Fibroblast of mammary gland (primary cell): ENCODE results near the gene ST6GALNAC3.

Source experiments
- DNase-seq: peaks from one replicate; pipeline ENCODE4 v3.0.0-alpha.2; 2010; ENCODE audit warnings: low read depth
- H3K4me3 ChIP-seq: 2 replicates; pipeline ENCODE4 v1.5.1; 2011; ENCODE audit warnings: low read depth, mild to moderate bottlenecking, low read length, moderate library complexity; ENCODE audit not compliant: control insufficient read depth
- TF ChIP-seq, protein P1 (sequence below): conservative IDR thresholded peaks from 2 replicates; pipeline ENCODE4 v1.5.1; 2011; ENCODE audit warnings: low read depth, low read length, inconsistent platforms; ENCODE audit not compliant: control insufficient read depth, insufficient read depth

The ST6GALNAC3 gene

DNA sequence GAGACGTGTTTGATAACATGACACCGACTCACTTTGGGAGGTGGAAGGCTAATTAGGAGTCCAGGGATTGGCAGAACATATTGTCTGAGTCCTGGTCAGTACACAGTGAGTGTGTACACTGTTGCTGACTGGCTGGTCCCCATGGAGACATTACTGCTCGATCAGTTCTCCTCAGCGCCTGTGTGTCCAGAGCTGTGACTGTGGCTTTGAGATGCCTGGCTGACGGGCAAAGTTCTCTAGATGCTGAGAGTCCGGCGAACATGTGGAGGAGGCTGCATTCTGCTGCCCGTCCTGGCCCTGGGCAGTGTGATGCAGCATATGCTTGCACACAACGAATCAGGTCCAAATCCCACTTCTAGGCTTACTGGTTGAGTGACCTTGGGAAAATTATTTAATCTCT, 512.7 kb downstream of the ST6GALNAC3 start:
- TF ChIP-seq, protein P1, sequence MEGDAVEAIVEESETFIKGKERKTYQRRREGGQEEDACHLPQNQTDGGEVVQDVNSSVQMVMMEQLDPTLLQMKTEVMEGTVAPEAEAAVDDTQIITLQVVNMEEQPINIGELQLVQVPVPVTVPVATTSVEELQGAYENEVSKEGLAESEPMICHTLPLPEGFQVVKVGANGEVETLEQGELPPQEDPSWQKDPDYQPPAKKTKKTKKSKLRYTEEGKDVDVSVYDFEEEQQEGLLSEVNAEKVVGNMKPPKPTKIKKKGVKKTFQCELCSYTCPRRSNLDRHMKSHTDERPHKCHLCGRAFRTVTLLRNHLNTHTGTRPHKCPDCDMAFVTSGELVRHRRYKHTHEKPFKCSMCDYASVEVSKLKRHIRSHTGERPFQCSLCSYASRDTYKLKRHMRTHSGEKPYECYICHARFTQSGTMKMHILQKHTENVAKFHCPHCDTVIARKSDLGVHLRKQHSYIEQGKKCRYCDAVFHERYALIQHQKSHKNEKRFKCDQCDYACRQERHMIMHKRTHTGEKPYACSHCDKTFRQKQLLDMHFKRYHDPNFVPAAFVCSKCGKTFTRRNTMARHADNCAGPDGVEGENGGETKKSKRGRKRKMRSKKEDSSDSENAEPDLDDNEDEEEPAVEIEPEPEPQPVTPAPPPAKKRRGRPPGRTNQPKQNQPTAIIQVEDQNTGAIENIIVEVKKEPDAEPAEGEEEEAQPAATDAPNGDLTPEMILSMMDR = no peak
- H3K4me3 ChIP-seq = no peak overlapping the region
- no peak for DNase-seq

DNA sequence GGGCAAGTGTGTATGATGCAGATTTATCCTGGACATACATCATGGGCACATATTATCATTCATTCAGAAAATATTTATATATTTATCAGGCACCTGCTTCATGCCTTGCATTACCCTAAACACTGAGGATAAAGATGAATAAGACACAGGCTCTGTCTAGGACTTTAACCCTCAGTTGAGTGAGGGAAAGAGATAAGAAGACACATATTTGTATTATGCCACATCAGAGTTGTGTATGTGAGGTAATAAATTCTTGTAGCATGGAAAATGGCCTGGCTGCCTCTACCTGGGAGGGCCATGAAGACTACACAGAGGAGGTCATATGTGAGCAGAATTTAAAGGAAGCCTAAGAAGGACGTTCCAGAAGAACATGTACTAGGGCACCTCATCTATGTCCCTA, 516.9 kb downstream of the ST6GALNAC3 start:
- H3K4me3 ChIP-seq = no peak overlapping the region
- TF ChIP-seq, protein P1 = no peak
- no peak for DNase-seq

DNA sequence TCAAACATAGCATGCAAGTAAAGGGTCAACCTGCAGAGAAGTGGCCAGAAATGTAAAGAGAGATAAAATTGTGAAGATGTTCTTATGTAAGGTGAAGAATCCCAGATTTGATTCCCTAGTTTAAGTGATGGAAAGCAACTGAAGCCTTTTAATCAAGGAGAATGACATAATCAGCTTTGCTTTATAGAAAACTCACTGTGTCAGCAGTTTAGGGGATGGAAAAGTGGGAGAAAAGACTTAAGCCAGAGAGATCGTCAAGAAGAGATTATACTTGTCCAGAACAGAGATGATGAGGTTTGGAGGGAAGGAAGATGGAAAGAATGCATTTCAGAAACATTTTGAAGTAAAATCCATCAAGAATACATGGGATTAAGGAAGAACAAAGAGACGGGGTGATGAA, 517.4 kb downstream of the ST6GALNAC3 start:
- no peak overlapping the region for H3K4me3 ChIP-seq
- TF ChIP-seq, protein P1 = no peak
- DNase-seq = no peak

DNA sequence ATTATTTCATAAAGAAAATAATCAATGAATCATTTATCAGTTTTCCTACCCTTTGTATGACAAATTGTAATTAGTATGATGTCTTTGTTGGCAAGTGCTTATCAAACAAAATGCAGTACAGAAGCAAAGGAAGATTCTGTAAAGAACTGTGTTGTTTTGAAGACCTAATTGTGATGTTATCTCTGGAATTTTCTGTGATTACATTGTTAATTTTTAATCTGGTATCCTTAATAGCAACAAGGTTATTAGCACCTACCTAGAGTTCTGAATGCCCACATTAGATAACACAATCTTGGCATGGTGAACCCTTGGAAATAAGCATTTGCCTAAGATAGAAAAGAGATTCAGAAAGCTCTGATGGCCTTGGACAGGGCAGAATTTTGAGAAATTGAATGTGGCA, 518.6 kb downstream of the ST6GALNAC3 start:
- H3K4me3 ChIP-seq = no peak overlapping the region
- DNase-seq = no peak
- TF ChIP-seq, protein P1 = no peak

DNA sequence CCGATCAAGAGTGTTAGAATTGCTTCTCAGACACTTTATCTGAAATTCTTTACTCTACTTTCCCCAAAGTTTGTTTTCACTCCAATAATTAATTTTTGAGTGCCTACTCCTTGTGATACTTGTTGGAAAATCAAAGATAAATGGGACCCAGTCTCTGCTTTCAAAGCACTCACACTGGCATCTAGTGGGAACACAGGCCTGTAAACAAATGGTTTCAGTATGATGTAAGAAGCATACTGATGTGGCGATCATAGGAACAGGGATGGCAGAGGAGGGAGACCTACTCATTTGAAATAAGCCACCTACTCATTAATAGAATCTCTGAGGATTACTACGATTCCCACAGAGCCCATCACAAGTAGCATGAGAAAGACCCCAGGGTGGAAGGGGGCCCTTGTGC, 519.1 kb downstream of the ST6GALNAC3 start:
- no peak overlapping the region for H3K4me3 ChIP-seq
- DNase-seq = no peak
- TF ChIP-seq, protein P1 = no peak

DNA sequence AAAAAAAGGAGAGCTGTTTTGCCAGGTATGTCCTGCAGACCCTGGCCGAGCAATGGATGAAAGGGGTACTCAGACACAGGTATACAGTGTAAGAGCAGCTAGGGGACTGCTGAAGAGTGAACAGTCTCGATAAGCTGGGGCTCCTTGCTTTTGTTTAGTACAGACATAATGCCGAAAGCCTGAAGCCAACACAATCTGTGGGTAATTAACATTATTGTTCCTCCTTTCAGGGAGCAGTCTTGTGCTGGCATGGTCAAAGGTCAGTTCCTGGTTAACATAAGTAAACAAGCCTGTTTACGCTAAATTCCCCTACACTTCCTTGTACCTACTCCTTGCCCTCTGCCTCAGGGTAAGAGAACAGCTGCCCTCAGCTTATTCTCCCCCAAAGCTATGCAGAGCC, 520.5 kb downstream of the ST6GALNAC3 start:
- DNase-seq = no peak
- TF ChIP-seq, protein P1 = no peak
- H3K4me3 ChIP-seq = no peak overlapping the region

DNA sequence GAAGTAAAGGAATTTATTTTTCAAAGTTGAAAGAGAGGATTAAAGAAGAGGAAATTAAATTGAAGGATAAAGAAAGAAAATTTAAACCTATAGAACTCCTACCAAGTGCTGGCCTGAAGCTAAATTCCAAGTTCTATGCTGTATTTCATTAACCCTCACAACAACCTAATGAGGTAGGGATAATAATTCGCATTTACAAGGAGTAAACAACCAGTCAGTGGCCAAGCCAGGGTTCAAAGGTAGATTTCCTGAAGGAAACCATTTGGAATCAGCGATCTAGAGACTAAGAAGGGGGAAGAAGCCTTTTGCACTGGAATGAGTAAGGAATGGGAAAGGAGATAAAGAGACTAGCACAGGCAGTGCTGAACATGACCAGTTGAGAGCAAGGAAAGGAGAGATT, 526.9 kb downstream of the ST6GALNAC3 start:
- H3K4me3 ChIP-seq = no peak overlapping the region
- DNase-seq = no peak
- TF ChIP-seq, protein P1 = no peak
